ENCODE data around the gene SCFD2.

- TF ChIP-seq, protein P1, sequence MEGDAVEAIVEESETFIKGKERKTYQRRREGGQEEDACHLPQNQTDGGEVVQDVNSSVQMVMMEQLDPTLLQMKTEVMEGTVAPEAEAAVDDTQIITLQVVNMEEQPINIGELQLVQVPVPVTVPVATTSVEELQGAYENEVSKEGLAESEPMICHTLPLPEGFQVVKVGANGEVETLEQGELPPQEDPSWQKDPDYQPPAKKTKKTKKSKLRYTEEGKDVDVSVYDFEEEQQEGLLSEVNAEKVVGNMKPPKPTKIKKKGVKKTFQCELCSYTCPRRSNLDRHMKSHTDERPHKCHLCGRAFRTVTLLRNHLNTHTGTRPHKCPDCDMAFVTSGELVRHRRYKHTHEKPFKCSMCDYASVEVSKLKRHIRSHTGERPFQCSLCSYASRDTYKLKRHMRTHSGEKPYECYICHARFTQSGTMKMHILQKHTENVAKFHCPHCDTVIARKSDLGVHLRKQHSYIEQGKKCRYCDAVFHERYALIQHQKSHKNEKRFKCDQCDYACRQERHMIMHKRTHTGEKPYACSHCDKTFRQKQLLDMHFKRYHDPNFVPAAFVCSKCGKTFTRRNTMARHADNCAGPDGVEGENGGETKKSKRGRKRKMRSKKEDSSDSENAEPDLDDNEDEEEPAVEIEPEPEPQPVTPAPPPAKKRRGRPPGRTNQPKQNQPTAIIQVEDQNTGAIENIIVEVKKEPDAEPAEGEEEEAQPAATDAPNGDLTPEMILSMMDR (IDR thresholded peaks at IDR 0.05; ENCODE audit: low read length) = no peak
- no peak for TF ChIP-seq EZH2 (IDR thresholded peaks at IDR 0.05; ENCODE audit: borderline replicate concordance, low read length)
These were observed 12.3 kb upstream of the SCFD2 start for GRCh38 chr4:53378171-53378482.
